Measurements from ENCODE around the gene ZRANB3. TPM values are rescaled to one million over a fixed set of nuclear protein-coding genes. Genes with fewer than 3 reads are reported as not detected.

Gene ZRANB3
- total and polyA plus RNA-seq, 10 of the 15 experiments (the other 5 are each of a cell fraction or from before 2014, with no cell fraction given), result 5.6 to 11.4 (median 9.9) TPM

DNA sequence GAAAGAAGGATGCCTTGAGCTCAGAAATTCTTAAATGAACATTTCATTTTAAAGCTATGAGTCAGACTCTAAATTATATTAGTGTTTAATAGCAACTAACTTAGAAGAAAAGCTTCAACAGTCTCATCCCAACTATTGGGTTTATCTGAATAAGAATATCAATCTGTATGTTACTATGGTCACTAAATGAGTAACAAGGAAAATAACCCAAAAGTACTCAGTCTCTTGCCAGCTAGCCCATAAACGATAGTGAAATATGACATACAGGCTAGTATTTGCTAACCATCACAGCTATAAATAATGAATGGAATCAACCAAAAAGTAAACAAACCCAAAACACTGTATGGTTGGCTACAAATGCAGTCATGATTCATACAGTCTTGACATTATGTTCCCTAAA is 304.1 kb downstream of the ZRANB3 start (continued):
- TF ChIP-seq, protein P1, sequence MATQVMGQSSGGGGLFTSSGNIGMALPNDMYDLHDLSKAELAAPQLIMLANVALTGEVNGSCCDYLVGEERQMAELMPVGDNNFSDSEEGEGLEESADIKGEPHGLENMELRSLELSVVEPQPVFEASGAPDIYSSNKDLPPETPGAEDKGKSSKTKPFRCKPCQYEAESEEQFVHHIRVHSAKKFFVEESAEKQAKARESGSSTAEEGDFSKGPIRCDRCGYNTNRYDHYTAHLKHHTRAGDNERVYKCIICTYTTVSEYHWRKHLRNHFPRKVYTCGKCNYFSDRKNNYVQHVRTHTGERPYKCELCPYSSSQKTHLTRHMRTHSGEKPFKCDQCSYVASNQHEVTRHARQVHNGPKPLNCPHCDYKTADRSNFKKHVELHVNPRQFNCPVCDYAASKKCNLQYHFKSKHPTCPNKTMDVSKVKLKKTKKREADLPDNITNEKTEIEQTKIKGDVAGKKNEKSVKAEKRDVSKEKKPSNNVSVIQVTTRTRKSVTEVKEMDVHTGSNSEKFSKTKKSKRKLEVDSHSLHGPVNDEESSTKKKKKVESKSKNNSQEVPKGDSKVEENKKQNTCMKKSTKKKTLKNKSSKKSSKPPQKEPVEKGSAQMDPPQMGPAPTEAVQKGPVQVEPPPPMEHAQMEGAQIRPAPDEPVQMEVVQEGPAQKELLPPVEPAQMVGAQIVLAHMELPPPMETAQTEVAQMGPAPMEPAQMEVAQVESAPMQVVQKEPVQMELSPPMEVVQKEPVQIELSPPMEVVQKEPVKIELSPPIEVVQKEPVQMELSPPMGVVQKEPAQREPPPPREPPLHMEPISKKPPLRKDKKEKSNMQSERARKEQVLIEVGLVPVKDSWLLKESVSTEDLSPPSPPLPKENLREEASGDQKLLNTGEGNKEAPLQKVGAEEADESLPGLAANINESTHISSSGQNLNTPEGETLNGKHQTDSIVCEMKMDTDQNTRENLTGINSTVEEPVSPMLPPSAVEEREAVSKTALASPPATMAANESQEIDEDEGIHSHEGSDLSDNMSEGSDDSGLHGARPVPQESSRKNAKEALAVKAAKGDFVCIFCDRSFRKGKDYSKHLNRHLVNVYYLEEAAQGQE (IDR thresholded peaks at IDR 0.05; ENCODE audit: low read depth, low read length), result no peak

DNA sequence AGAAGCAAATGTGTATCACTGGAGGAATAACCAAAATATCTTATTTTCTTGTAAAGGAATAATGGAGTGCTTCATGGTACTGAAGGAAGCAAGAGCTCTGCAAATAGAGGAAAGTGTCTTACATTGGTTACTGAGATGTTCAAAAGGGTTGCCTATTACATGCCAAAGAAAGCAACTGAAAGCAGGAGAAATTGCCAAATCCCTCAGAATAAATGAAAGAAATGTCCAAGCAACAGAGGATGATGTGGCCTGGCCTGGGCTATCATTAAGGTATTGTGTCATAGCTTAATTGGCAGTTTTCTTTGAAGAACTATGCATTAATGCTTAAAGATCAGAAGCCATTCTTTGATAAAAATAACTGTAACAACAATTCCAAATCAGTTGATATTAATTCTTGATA is 305.2 kb downstream of the ZRANB3 start:
- intact Hi-C loops (cut with micrococcal nuclease; ENCODE audit: unreplicated experiment) (no loop called here), in situ Hi-C loops (cut with MboI) (no loop called here)
- FAIRE-seq, result no peak
- no peak for ATAC-seq
- ChIA-PET RAD21 (ENCODE audit: unreplicated experiment) (no interaction called here), CTCF (interaction anchor here (1.1 kb wide), 1 partner anchor 12 kb away, joined by 4 read pairs; no protein-coding TSS in a partner anchor), SMC1A (ENCODE audit: uncharacterized antibody, unreplicated experiment) (interaction anchor here (0.7 to 1.0 kb wide), 4 partner anchors 12 to 1509 kb away, joined by 3 to 4 read pairs (median 3); no protein-coding TSS in a partner anchor), POLR2A (interaction anchor here (0.6 kb wide), 1 partner anchor 671 kb away, joined by 3 read pairs; no protein-coding TSS in a partner anchor)
- Histone ChIP-seq H4K20me1 (ENCODE audit: control insufficient read depth, insufficient read depth) (no peaks in the 10 kb centered on the region), H2AFZ (ENCODE audit: control insufficient read depth, low read depth, low read length) (no peak overlapping the region), H3K27me3 (replicated peaks in 1 of 2; ENCODE audit: control insufficient read depth in 2 of 2, insufficient read depth in 2 of 2, low read length in 1 of 2) (no peaks in the 10 kb centered on the region), H3K79me2 (ENCODE audit: control insufficient read depth, insufficient read depth, low read length) (no peaks in the 10 kb centered on the region), H3K4me1 (ENCODE audit: control insufficient read depth, insufficient read depth, low read length) (no peaks in the 10 kb centered on the region), H3K36me3 (ENCODE audit: control insufficient read depth in 2 of 2, insufficient read depth in 2 of 2, low read length in 1 of 2) (peaks cover 0 to 2% of the 10 kb centered on the region in 2 experiments; a peak in 1 of 4 replicates), H3K9me3 (replicated peaks; ENCODE audit: control insufficient read depth, insufficient read depth, low read length) (no peaks in the 10 kb centered on the region), H3K9ac (ENCODE audit: control insufficient read depth, insufficient read depth, low read length) (no peak overlapping the region), H3K4me2 (ENCODE audit: control insufficient read depth, insufficient read depth) (no peak overlapping the region), H3K4me3 (no peak overlapping the region), H3K27ac (ENCODE audit: control insufficient read depth, insufficient read depth) (no peak overlapping the region)
- no TSS peak for BruUV-seq (replicated peaks)
- no peak for DNase-seq (ENCODE audit: low read depth, low spot score)
- TF ChIP-seq HDGF (IDR thresholded peaks at IDR 0.05) (no peak), SIX5 (IDR thresholded peaks at IDR 0.05; ENCODE audit: low read depth, low read length, severe bottlenecking) (no peak), RELA (IDR thresholded peaks at IDR 0.05; ENCODE audit: borderline replicate concordance, partially characterized antibody) (no peak), YBX1 (IDR thresholded peaks at IDR 0.05) (no peak), MTA3 (IDR thresholded peaks at IDR 0.05; ENCODE audit: borderline replicate concordance, low read length) (no peak), CHD2 (IDR thresholded peaks at IDR 0.05; ENCODE audit: borderline replicate concordance, low read depth, low read length) (no peak), BCL11A (IDR thresholded peaks at IDR 0.05; ENCODE audit: low read depth, low read length) (no peak), PAX5 (IDR thresholded peaks at IDR 0.05; ENCODE audit: borderline replicate concordance, low read depth, low read length) (no peak), JUNB (IDR thresholded peaks at IDR 0.05) (no peak), DPF2 (IDR thresholded peaks at IDR 0.05) (no peak), SUZ12 (IDR thresholded peaks at IDR 0.05; ENCODE audit: unreplicated experiment) (no peak)
- TF ChIP-seq, protein P2, sequence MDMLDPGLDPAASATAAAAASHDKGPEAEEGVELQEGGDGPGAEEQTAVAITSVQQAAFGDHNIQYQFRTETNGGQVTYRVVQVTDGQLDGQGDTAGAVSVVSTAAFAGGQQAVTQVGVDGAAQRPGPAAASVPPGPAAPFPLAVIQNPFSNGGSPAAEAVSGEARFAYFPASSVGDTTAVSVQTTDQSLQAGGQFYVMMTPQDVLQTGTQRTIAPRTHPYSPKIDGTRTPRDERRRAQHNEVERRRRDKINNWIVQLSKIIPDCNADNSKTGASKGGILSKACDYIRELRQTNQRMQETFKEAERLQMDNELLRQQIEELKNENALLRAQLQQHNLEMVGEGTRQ (IDR thresholded peaks at IDR 0.05; ENCODE audit: borderline replicate concordance, low read depth, low read length), result no peak
- TF ChIP-seq, protein P3, sequence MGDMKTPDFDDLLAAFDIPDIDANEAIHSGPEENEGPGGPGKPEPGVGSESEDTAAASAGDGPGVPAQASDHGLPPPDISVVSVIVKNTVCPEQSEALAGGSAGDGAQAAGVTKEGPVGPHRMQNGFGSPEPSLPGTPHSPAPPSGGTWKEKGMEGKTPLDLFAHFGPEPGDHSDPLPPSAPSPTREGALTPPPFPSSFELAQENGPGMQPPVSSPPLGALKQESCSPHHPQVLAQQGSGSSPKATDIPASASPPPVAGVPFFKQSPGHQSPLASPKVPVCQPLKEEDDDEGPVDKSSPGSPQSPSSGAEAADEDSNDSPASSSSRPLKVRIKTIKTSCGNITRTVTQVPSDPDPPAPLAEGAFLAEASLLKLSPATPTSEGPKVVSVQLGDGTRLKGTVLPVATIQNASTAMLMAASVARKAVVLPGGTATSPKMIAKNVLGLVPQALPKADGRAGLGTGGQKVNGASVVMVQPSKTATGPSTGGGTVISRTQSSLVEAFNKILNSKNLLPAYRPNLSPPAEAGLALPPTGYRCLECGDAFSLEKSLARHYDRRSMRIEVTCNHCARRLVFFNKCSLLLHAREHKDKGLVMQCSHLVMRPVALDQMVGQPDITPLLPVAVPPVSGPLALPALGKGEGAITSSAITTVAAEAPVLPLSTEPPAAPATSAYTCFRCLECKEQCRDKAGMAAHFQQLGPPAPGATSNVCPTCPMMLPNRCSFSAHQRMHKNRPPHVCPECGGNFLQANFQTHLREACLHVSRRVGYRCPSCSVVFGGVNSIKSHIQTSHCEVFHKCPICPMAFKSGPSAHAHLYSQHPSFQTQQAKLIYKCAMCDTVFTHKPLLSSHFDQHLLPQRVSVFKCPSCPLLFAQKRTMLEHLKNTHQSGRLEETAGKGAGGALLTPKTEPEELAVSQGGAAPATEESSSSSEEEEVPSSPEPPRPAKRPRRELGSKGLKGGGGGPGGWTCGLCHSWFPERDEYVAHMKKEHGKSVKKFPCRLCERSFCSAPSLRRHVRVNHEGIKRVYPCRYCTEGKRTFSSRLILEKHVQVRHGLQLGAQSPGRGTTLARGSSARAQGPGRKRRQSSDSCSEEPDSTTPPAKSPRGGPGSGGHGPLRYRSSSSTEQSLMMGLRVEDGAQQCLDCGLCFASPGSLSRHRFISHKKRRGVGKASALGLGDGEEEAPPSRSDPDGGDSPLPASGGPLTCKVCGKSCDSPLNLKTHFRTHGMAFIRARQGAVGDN (IDR thresholded peaks at IDR 0.05), result no peak
- TF ChIP-seq, protein P4, sequence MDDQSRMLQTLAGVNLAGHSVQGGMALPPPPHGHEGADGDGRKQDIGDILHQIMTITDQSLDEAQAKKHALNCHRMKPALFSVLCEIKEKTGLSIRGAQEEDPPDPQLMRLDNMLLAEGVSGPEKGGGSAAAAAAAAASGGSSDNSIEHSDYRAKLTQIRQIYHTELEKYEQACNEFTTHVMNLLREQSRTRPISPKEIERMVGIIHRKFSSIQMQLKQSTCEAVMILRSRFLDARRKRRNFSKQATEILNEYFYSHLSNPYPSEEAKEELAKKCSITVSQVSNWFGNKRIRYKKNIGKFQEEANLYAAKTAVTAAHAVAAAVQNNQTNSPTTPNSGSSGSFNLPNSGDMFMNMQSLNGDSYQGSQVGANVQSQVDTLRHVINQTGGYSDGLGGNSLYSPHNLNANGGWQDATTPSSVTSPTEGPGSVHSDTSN (IDR thresholded peaks at IDR 0.05; ENCODE audit: insufficient replicate concordance, low read depth, low read length), result no peak

Data from GM12878 (cell line).